Mucosa of descending colon (tissue), 3 donors: ENCODE data around the gene ADISSP. TPM values are rescaled to one million over a fixed set of nuclear protein-coding genes. Genes with fewer than 3 reads are reported as not detected.

Source experiments
- ATAC-seq: fragments of 200-7000 bp; cut with Tn5 transposase; one replicate; pipeline ENCODE4 v1.9.1; 2020; ENCODE audit warnings: mild to moderate bottlenecking, moderate library complexity
- DNase-seq, 3 donors: peaks; one replicate each; pipeline ENCODE4 v3.0.0-alpha.2; 2020
- H3K36me3 ChIP-seq: fragments of 200-600 bp; one replicate; pipeline ENCODE4 v1.8.0; 2021; ENCODE audit warnings: low read depth, mild to moderate bottlenecking
- H3K4me1 ChIP-seq: fragments of 200-600 bp; one replicate; pipeline ENCODE4 v1.8.0; 2021; ENCODE audit warnings: low read depth, mild to moderate bottlenecking
- H3K4me3 ChIP-seq: fragments of 200-600 bp; one replicate; pipeline ENCODE4 v1.8.0; 2021; ENCODE audit warnings: mild to moderate bottlenecking
- H3K9me3 ChIP-seq: fragments of 200-600 bp; one replicate; pipeline ENCODE4 v1.8.0; 2021; ENCODE audit warnings: mild to moderate bottlenecking
- CTCF ChIP-seq: fragments of 200-600 bp; IDR thresholded peaks from one replicate; pipeline ENCODE4 v1.8.0; 2022; ENCODE audit warnings: antibody characterized with exemption, mild to moderate bottlenecking
- intact Hi-C, 2 donors: fragments of 100-400 bp; cut with DNase I in 1 of 2; cut with micrococcal nuclease in 1 of 2; formaldehyde crosslinking; loops; one replicate each; pipeline versions ENCODE4 v1.11.0 to v1.11.1; 2022; cut with DNase I, micrococcal nuclease
- total RNA-seq, 3 donors: library from RNA; stranded (reverse); fragmentation: NEBNext Ultra II Directional in 2 of 3; extraction: Animal tissue kit (Norgen Biotek cat#: 25700) in 2 of 3; gene quantifications; one replicate each; pipeline versions ENCODE4 v1.2.1 to v1.2.4, GENCODE V29; 2021 to 2023
- donor health status: DM: no; HTN: no; CAD: no; lungs with moderate emphysema.
- donor health status: DM: no; HTN: no; CAD: no.
- donor health status: DM: no; HTN: yes; CAD: no.

ADISSP gene
- total RNA-seq, 3 donors from 2014 or later: 14.5 to 69.6 (median 26.5) TPM

- H3K9me3 ChIP-seq: no peaks in the 10 kb centered on the region
- peaks cover 36% of the 10 kb centered on the region for H3K4me1 ChIP-seq
- TF ChIP-seq CTCF: no peak
- intact Hi-C loops: no loop called here
- no peak for ATAC-seq
- no peaks in the 10 kb centered on the region for H3K36me3 ChIP-seq
- DNase-seq: peak in 2 of 3 donors; percentile 14 to 49
- no peak overlapping the region for H3K4me3 ChIP-seq
These were observed 36.8 kb upstream of the ADISSP start for GRCh38 chr20:3804254-3804751.

- Histone ChIP-seq H3K9me3 (no peaks in the 10 kb centered on the region), H3K4me3 (no peak overlapping the region), H3K4me1 (peaks cover 39% of the 10 kb centered on the region), H3K36me3 (no peaks in the 10 kb centered on the region)
- DNase-seq (peak in 2 of 3 donors; percentile 17 to 55), ATAC-seq (no peak)
- TF ChIP-seq CTCF: no peak
- intact Hi-C loops: no loop called here
These were observed 36.3 kb upstream of the ADISSP start for GRCh38 chr20:3803854-3804253.

- intact Hi-C loops: no loop called here
- no peak for TF ChIP-seq CTCF
- DNase-seq: peak in 2 of 3 donors; percentile 21 to 54
- Histone ChIP-seq H3K9me3 (no peaks in the 10 kb centered on the region), H3K36me3 (no peaks in the 10 kb centered on the region), H3K4me1 (peaks cover 39% of the 10 kb centered on the region), H3K4me3 (no peak overlapping the region)
- no peak for ATAC-seq
These were observed 35.7 kb upstream of the ADISSP start for GRCh38 chr20:3803289-3803688.

GRCh38 chr20:3802524-3803239 lies 35.1 kb upstream of the ADISSP start:
- Histone ChIP-seq H3K9me3 (no peaks in the 10 kb centered on the region), H3K4me1 (peaks cover 38% of the 10 kb centered on the region), H3K36me3 (no peaks in the 10 kb centered on the region), H3K4me3 (no peak overlapping the region)
- intact Hi-C loops: no loop called here
- no peak for TF ChIP-seq CTCF
- DNase-seq (peak in 1 of 3 donors; percentile 36), ATAC-seq (no peak)

- no peak for TF ChIP-seq CTCF
- ATAC-seq (no peak), DNase-seq (peak in 1 of 3 donors; percentile 51)
- Histone ChIP-seq H3K9me3 (no peaks in the 10 kb centered on the region), H3K4me3 (no peak overlapping the region), H3K4me1 (peaks cover 38% of the 10 kb centered on the region), H3K36me3 (no peaks in the 10 kb centered on the region)
- intact Hi-C loops: no loop called here
These were observed 34.3 kb upstream of the ADISSP start for GRCh38 chr20:3801846-3802245.
